ENCODE data around the gene FAM186B. TPM values are rescaled to one million over a fixed set of nuclear protein-coding genes. Genes with fewer than 3 reads are reported as not detected.
A peak's percentile ranks its signal among the peaks of the same experiment; 100 is the strongest.

Gene FAM186B
- total and polyA plus RNA-seq, 2 of the 13 experiments (the other 11 are each of a cell fraction or from before 2014, with no cell fraction given), result 0.07 to 0.20 TPM

GRCh38 chr12:49543914-49544815 lies 61.3 kb downstream of the FAM186B start (continued):
- TF ChIP-seq ZFAT (CRISPR knock-in tag; conservative IDR thresholded peaks at IDR 0.05) (no peak), ZNF766 (CRISPR knock-in tag; IDR thresholded peaks at IDR 0.05; ENCODE audit: borderline replicate concordance) (no peak), NR2F6 (IDR thresholded peaks at IDR 0.05) (0 out of 2 replicates have a peak, but pooled peaks have one; percentile 27), NR2F6 (CRISPR knock-in tag; IDR thresholded peaks at IDR 0.05) (no peak), KAT8 (CRISPR knock-in tag; IDR thresholded peaks at IDR 0.05) (no peak), NR2F1 (CRISPR knock-in tag; IDR thresholded peaks at IDR 0.05) (no peak), ZFP36 (IDR thresholded peaks at IDR 0.05; ENCODE audit: borderline replicate concordance, low read depth, low read length, partially characterized antibody) (no peak), RARG (CRISPR knock-in tag; IDR thresholded peaks at IDR 0.05; ENCODE audit: low read depth) (no peak), MTA1 (CRISPR knock-in tag; IDR thresholded peaks at IDR 0.05; ENCODE audit: borderline replicate concordance) (0 out of 2 replicates have a peak, but pooled peaks have one; percentile 12), ZNF281 (CRISPR knock-in tag; IDR thresholded peaks at IDR 0.05; ENCODE audit: borderline replicate concordance) (no peak), RELA (CRISPR knock-in tag; IDR thresholded peaks at IDR 0.05) (no peak), ZBTB20 (CRISPR knock-in tag; IDR thresholded peaks at IDR 0.05; ENCODE audit: borderline replicate concordance, low read depth) (no peak), HOXA3 (CRISPR knock-in tag; IDR thresholded peaks at IDR 0.05) (no peak; the same call in none of the 2 replicates), ZNF710 (CRISPR knock-in tag; IDR thresholded peaks at IDR 0.05; ENCODE audit: borderline replicate concordance) (no peak), TOE1 (CRISPR knock-in tag; IDR thresholded peaks at IDR 0.05) (no peak)
- TF ChIP-seq, protein P1, sequence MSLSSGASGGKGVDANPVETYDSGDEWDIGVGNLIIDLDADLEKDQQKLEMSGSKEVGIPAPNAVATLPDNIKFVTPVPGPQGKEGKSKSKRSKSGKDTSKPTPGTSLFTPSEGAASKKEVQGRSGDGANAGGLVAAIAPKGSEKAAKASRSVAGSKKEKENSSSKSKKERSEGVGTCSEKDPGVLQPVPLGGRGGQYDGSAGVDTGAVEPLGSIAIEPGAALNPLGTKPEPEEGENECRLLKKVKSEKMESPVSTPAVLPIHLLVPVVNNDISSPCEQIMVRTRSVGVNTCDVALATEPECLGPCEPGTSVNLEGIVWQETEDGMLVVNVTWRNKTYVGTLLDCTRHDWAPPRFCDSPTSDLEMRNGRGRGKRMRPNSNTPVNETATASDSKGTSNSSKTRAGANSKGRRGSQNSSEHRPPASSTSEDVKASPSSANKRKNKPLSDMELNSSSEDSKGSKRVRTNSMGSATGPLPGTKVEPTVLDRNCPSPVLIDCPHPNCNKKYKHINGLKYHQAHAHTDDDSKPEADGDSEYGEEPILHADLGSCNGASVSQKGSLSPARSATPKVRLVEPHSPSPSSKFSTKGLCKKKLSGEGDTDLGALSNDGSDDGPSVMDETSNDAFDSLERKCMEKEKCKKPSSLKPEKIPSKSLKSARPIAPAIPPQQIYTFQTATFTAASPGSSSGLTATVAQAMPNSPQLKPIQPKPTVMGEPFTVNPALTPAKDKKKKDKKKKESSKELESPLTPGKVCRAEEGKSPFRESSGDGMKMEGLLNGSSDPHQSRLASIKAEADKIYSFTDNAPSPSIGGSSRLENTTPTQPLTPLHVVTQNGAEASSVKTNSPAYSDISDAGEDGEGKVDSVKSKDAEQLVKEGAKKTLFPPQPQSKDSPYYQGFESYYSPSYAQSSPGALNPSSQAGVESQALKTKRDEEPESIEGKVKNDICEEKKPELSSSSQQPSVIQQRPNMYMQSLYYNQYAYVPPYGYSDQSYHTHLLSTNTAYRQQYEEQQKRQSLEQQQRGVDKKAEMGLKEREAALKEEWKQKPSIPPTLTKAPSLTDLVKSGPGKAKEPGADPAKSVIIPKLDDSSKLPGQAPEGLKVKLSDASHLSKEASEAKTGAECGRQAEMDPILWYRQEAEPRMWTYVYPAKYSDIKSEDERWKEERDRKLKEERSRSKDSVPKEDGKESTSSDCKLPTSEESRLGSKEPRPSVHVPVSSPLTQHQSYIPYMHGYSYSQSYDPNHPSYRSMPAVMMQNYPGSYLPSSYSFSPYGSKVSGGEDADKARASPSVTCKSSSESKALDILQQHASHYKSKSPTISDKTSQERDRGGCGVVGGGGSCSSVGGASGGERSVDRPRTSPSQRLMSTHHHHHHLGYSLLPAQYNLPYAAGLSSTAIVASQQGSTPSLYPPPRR (CRISPR knock-in tag; IDR thresholded peaks at IDR 0.05; ENCODE audit: borderline replicate concordance), result no peak
- TF ChIP-seq, protein P2, sequence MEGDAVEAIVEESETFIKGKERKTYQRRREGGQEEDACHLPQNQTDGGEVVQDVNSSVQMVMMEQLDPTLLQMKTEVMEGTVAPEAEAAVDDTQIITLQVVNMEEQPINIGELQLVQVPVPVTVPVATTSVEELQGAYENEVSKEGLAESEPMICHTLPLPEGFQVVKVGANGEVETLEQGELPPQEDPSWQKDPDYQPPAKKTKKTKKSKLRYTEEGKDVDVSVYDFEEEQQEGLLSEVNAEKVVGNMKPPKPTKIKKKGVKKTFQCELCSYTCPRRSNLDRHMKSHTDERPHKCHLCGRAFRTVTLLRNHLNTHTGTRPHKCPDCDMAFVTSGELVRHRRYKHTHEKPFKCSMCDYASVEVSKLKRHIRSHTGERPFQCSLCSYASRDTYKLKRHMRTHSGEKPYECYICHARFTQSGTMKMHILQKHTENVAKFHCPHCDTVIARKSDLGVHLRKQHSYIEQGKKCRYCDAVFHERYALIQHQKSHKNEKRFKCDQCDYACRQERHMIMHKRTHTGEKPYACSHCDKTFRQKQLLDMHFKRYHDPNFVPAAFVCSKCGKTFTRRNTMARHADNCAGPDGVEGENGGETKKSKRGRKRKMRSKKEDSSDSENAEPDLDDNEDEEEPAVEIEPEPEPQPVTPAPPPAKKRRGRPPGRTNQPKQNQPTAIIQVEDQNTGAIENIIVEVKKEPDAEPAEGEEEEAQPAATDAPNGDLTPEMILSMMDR (CRISPR knock-in tag; IDR thresholded peaks at IDR 0.05), result no peak
